BJ (cell line): Measurements from ENCODE around the gene NAE1. TPM values are rescaled to one million over a fixed set of nuclear protein-coding genes. Genes with fewer than 3 reads are reported as not detected.

Experiments
- CTCF ChIA-PET: fragments of 350-600 bp; formaldehyde crosslinking; extraction: SDS; loops from one replicate; lab custom pipeline; 2021; ENCODE audit warnings: antibody characterized with exemption, inconsistent platforms; lab: Yijun Ruan, JAX
- POLR2A ChIA-PET: fragments of 300-600 bp; sonication (Branson Sonifier 250); formaldehyde crosslinking; extraction: SDS; loops from one replicate; lab custom pipeline; 2021; ENCODE audit warnings: antibody characterized with exemption; lab: Charles Lee
- DNase-seq: peaks from one replicate; pipeline ENCODE4 v3.0.0-alpha.2; 2011; ENCODE audit warnings: low read depth
- H3K27me3 ChIP-seq: 2 replicates; pipeline ENCODE4 v1.6.0; 2011; ENCODE audit warnings: low read length; ENCODE audit not compliant: control insufficient read depth, insufficient read depth
- H3K36me3 ChIP-seq: 2 replicates; pipeline ENCODE4 v1.5.1; 2011; ENCODE audit warnings: low read length; ENCODE audit not compliant: control insufficient read depth, insufficient read depth
- H3K4me3 ChIP-seq: 2 replicates; pipeline ENCODE4 v1.5.1; 2011; ENCODE audit warnings: low read depth, mild to moderate bottlenecking, control low read depth, low read length
- CTCF ChIP-seq: IDR thresholded peaks from 2 replicates; pipeline ENCODE4 v1.5.1; 2011; ENCODE audit warnings: low read depth, mild to moderate bottlenecking, control low read depth, inconsistent platforms, low read length, moderate library complexity; ENCODE audit not compliant: insufficient read depth
- polyA plus RNA-seq: library from polyadenylated mRNA; depleted of rRNA; stranded (reverse); fragments of >200 nt; gene quantifications from 2 replicates; pipeline ENCODE4 v1.2.3, GENCODE V29; 2011

The NAE1 gene
- polyA plus RNA-seq, 1 experiment: 27.3 TPM

GRCh38 chr16:66834746-66835145 is 4.0 kb upstream of the NAE1 start:
- CTCF ChIA-PET: interaction anchor here (2.3 kb wide), 1 partner anchor 38 kb away, joined by 7 read pairs; no protein-coding TSS in a partner anchor
- POLR2A ChIA-PET: no interaction called here
- no peak overlapping the region for H3K4me3 ChIP-seq
- H3K27me3 ChIP-seq: peaks cover 3% of the 10 kb centered on the region
- TF ChIP-seq CTCF: no peak
- DNase-seq: no peak
- H3K36me3 ChIP-seq: no peaks in the 10 kb centered on the region

GRCh38 chr16:66832661-66833305 is 2.0 kb upstream of the NAE1 start:
- POLR2A ChIA-PET: no interaction called here

GRCh38 chr16:66832190-66832589 is 1.4 kb upstream of the NAE1 start:
- H3K4me3 ChIP-seq: no peak overlapping the region
- ChIA-PET CTCF (interaction anchor here (1.2 to 3.5 kb wide), 7 partner anchors 9 to 426 kb away, joined by 3 to 50 read pairs (median 5); no protein-coding TSS in a partner anchor), POLR2A (no interaction called here)
- TF ChIP-seq CTCF: no peak
- no peaks in the 10 kb centered on the region for H3K36me3 ChIP-seq
- DNase-seq: no peak
- H3K27me3 ChIP-seq: peaks cover 1% of the 10 kb centered on the region; the same call in 1 of the 2 replicates

More at GRCh38 chr16:66832661-66833305, 2.0 kb upstream of the NAE1 start:
- Histone ChIP-seq H3K4me3 (no peak overlapping the region), H3K27me3 (peaks cover 1% of the 10 kb centered on the region; the same call in 1 of the 2 replicates), H3K36me3 (no peaks in the 10 kb centered on the region)
- CTCF ChIA-PET: interaction anchor here (0.9 to 2.1 kb wide), 5 partner anchors 10 to 35 kb away, joined by 3 to 5 read pairs (median 3); no protein-coding TSS in a partner anchor
- DNase-seq: peak; percentile 35
- TF ChIP-seq CTCF: no peak

- ChIA-PET CTCF (interaction anchor here (1.2 to 3.6 kb wide), 4 partner anchors 9 to 49 kb away, joined by 3 to 16 read pairs (median 6); no protein-coding TSS in a partner anchor), POLR2A (no interaction called here)
- Histone ChIP-seq H3K27me3 (no peaks in the 10 kb centered on the region), H3K4me3 (no peak overlapping the region), H3K36me3 (peaks cover 11% of the 10 kb centered on the region)
- DNase-seq: no peak
- no peak for TF ChIP-seq CTCF
These were observed 6.8 kb downstream of the NAE1 start for GRCh38 chr16:66824006-66824405.

- ChIA-PET CTCF (interaction anchor here (0.7 to 1.5 kb wide), 5 partner anchors 9 to 408 kb away, joined by 3 to 5 read pairs (median 3); partner anchors contain the start of gene NAE1), POLR2A (no interaction called here)
- Histone ChIP-seq H3K36me3 (peaks cover 7% of the 10 kb centered on the region), H3K27me3 (no peaks in the 10 kb centered on the region), H3K4me3 (no peak overlapping the region)
- DNase-seq: no peak
- TF ChIP-seq CTCF: no peak
These were observed 16.0 kb downstream of the NAE1 start for GRCh38 chr16:66814734-66815133.
